ENCODE data around the gene PRDM16. TPM values are rescaled to one million over a fixed set of nuclear protein-coding genes. Genes with fewer than 3 reads are reported as not detected.

Gene PRDM16
- polyA plus RNA-seq, 1 donor (not counting 4 experiments of a cell fraction or from before 2014, with no cell fraction given), result 0.05 TPM

GRCh38 chr1:3021801-3022401 lies 47.1 kb upstream of the PRDM16 start:
- Histone ChIP-seq H3K27ac (ENCODE audit: control insufficient read depth, insufficient read depth, low read length) (no peak overlapping the region), H3K27me3 (ENCODE audit: control insufficient read depth, extremely low read depth, insufficient read depth, low read length) (no peaks in the 10 kb centered on the region), H3K4me1 (ENCODE audit: control insufficient read depth, extremely low read depth, insufficient read depth, low read length) (no peaks in the 10 kb centered on the region), H3K9me1 (ENCODE audit: control insufficient read depth, extremely low read depth, insufficient read depth, low read length) (no peaks in the 10 kb centered on the region), H3K9me3 (ENCODE audit: control insufficient read depth, low read depth, low read length) (peaks cover 17% of the 10 kb centered on the region), H3K4me2 (ENCODE audit: control insufficient read depth, extremely low read depth, insufficient read depth, low read depth, low read length) (no peak overlapping the region), H2AFZ (ENCODE audit: control insufficient read depth, low read length) (no peak overlapping the region), H3K79me2 (ENCODE audit: control insufficient read depth, insufficient read depth, low read length) (no peaks in the 10 kb centered on the region), H3K36me3 (ENCODE audit: control insufficient read depth in 2 of 2, extremely low read depth in 1 of 2, insufficient read depth in 2 of 2, low read length in 2 of 2) (no peaks in the 10 kb centered on the region), H4K20me1 (ENCODE audit: control insufficient read depth, extremely low read depth, insufficient read depth, low read length) (no peaks in the 10 kb centered on the region), H3K4me3 (ENCODE audit: control insufficient read depth in 2 of 3, extremely low read depth in 1 of 3, insufficient read depth in 2 of 3, low read depth in 1 of 3, low read length in 3 of 3) (no peak overlapping the region), H3K9ac (ENCODE audit: control insufficient read depth, extremely low read depth, insufficient read depth, low read length) (no peak overlapping the region)
- no peak for TF ChIP-seq EZH2 (IDR thresholded peaks at IDR 0.05; ENCODE audit: low read length)
- DNase-seq (ENCODE audit: low read depth, low spot score), result no peak
- dilution Hi-C loops (cut with MboI; ENCODE audit: extremely low pct_ligation_motif_present, low sequenced_read_pairs), result no loop called here
- FAIRE-seq, result no peak

GRCh38 chr1:3022511-3022973 lies 46.5 kb upstream of the PRDM16 start:
- H3K79me2 ChIP-seq (ENCODE audit: control insufficient read depth, insufficient read depth, low read length), result no peaks in the 10 kb centered on the region
- no peak overlapping the region for H3K4me2 ChIP-seq (ENCODE audit: control insufficient read depth, extremely low read depth, insufficient read depth, low read depth, low read length)
- peaks cover 19% of the 10 kb centered on the region for H3K9me3 ChIP-seq (ENCODE audit: control insufficient read depth, low read depth, low read length)
- H3K36me3 ChIP-seq (ENCODE audit: control insufficient read depth in 2 of 2, extremely low read depth in 1 of 2, insufficient read depth in 2 of 2, low read length in 2 of 2), result no peaks in the 10 kb centered on the region
- no peaks in the 10 kb centered on the region for H4K20me1 ChIP-seq (ENCODE audit: control insufficient read depth, extremely low read depth, insufficient read depth, low read length)
- no peak overlapping the region for H2AFZ ChIP-seq (ENCODE audit: control insufficient read depth, low read length)
- DNase-seq (ENCODE audit: low read depth, low spot score) (no peak), FAIRE-seq (no peak)
- no peaks in the 10 kb centered on the region for H3K9me1 ChIP-seq (ENCODE audit: control insufficient read depth, extremely low read depth, insufficient read depth, low read length)
- no peak overlapping the region for H3K27ac ChIP-seq (ENCODE audit: control insufficient read depth, insufficient read depth, low read length)
- H3K9ac ChIP-seq (ENCODE audit: control insufficient read depth, extremely low read depth, insufficient read depth, low read length), result no peak overlapping the region
- TF ChIP-seq CTCF (optimal IDR thresholded peaks at IDR 0.05 in 1 of 3, IDR thresholded peaks at IDR 0.05 in 1 of 3, conservative IDR thresholded peaks at IDR 0.05 in 1 of 3; ENCODE audit: extremely low read depth in 1 of 3, insufficient read depth in 2 of 3, low read length in 3 of 3), result no peak
- no peak for TF ChIP-seq EZH2 (IDR thresholded peaks at IDR 0.05; ENCODE audit: low read length)
- dilution Hi-C loops (cut with MboI; ENCODE audit: extremely low pct_ligation_motif_present, low sequenced_read_pairs), result no loop called here
- H3K27me3 ChIP-seq (ENCODE audit: control insufficient read depth, extremely low read depth, insufficient read depth, low read length), result no peaks in the 10 kb centered on the region
- H3K4me3 ChIP-seq (ENCODE audit: control insufficient read depth in 2 of 3, extremely low read depth in 1 of 3, insufficient read depth in 2 of 3, low read depth in 1 of 3, low read length in 3 of 3), result no peak overlapping the region
- H3K4me1 ChIP-seq (ENCODE audit: control insufficient read depth, extremely low read depth, insufficient read depth, low read length), result no peaks in the 10 kb centered on the region

- Histone ChIP-seq H3K27ac (ENCODE audit: control insufficient read depth, insufficient read depth, low read length) (no peak overlapping the region), H4K20me1 (ENCODE audit: control insufficient read depth, extremely low read depth, insufficient read depth, low read length) (no peaks in the 10 kb centered on the region), H3K9me1 (ENCODE audit: control insufficient read depth, extremely low read depth, insufficient read depth, low read length) (no peaks in the 10 kb centered on the region), H3K79me2 (ENCODE audit: control insufficient read depth, insufficient read depth, low read length) (no peaks in the 10 kb centered on the region), H3K27me3 (ENCODE audit: control insufficient read depth, extremely low read depth, insufficient read depth, low read length) (no peaks in the 10 kb centered on the region), H3K9me3 (ENCODE audit: control insufficient read depth, low read depth, low read length) (peaks cover 19% of the 10 kb centered on the region), H3K36me3 (ENCODE audit: control insufficient read depth in 2 of 2, extremely low read depth in 1 of 2, insufficient read depth in 2 of 2, low read length in 2 of 2) (no peaks in the 10 kb centered on the region), H3K9ac (ENCODE audit: control insufficient read depth, extremely low read depth, insufficient read depth, low read length) (no peak overlapping the region), H3K4me2 (ENCODE audit: control insufficient read depth, extremely low read depth, insufficient read depth, low read depth, low read length) (no peak overlapping the region), H3K4me3 (ENCODE audit: control insufficient read depth in 2 of 3, extremely low read depth in 1 of 3, insufficient read depth in 2 of 3, low read depth in 1 of 3, low read length in 3 of 3) (no peak overlapping the region), H2AFZ (ENCODE audit: control insufficient read depth, low read length) (no peak overlapping the region), H3K4me1 (ENCODE audit: control insufficient read depth, extremely low read depth, insufficient read depth, low read length) (no peaks in the 10 kb centered on the region)
- FAIRE-seq (no peak), DNase-seq (ENCODE audit: low read depth, low spot score) (no peak)
- no peak for TF ChIP-seq CTCF (optimal IDR thresholded peaks at IDR 0.05 in 1 of 3, IDR thresholded peaks at IDR 0.05 in 1 of 3, conservative IDR thresholded peaks at IDR 0.05 in 1 of 3; ENCODE audit: extremely low read depth in 1 of 3, insufficient read depth in 2 of 3, low read length in 3 of 3)
- no peak for TF ChIP-seq EZH2 (IDR thresholded peaks at IDR 0.05; ENCODE audit: low read length)
- dilution Hi-C loops (cut with MboI; ENCODE audit: extremely low pct_ligation_motif_present, low sequenced_read_pairs), result no loop called here
These were observed 46.0 kb upstream of the PRDM16 start for GRCh38 chr1:3022976-3023375.
